SK-N-SH (cell line): ENCODE data around the gene MGA. TPM values are rescaled to one million over a fixed set of nuclear protein-coding genes. Genes with fewer than 3 reads are reported as not detected.

ENCODE experiments used
- CTCF ChIA-PET: fragments of 300-600, 350-600 bp; formaldehyde crosslinking; extraction: SDS; loops from one replicate; lab custom pipeline; 2021; lab: Yijun Ruan, JAX
- POLR2A ChIA-PET: fragments of 350-600 bp; sonication (Branson Sonifier 250); formaldehyde crosslinking; extraction: SDS; loops from one replicate; lab custom pipeline; 2020; ENCODE audit warnings: antibody characterized with exemption, inconsistent platforms; lab: Yijun Ruan, JAX
- DNase-seq: peaks from one replicate; pipeline ENCODE4 v3.0.0; 2012
- H2AFZ ChIP-seq: fragments of 200-600 bp; sonication (generic); 2 replicates; pipeline ENCODE4 v1.8.1; 2016; ENCODE audit warnings: antibody characterized with exemption, mild to moderate bottlenecking, low read depth
- H3F3A ChIP-seq: fragments of 200-600 bp; sonication (generic); replicated peaks from 2 replicates; pipeline ENCODE3; 2016; ENCODE audit warnings: antibody characterized with exemption, mild to moderate bottlenecking; ENCODE audit not compliant: insufficient read depth
- H3K27ac ChIP-seq, 2 experiments: fragments of 200-500 bp in 1 of 2; fragments of 200-600 bp in 1 of 2; sonication (Bioruptor generic) in 1 of 2; sonication (generic), shearing (Covaris generic) in 1 of 2; 2 replicates each; pipeline versions ENCODE4 v1.5.1 to v1.6.1; 2014 to 2016; ENCODE audit warnings: low read depth in 2 of 2, inconsistent platforms in 1 of 2, low read length in 1 of 2, mild to moderate bottlenecking in 1 of 2, mixed read lengths in 1 of 2
- H3K27me3 ChIP-seq: fragments of 200-600 bp; sonication (generic), shearing (Covaris generic); 2 replicates; pipeline ENCODE4 v1.6.1; 2016; ENCODE audit warnings: mixed run types; ENCODE audit not compliant: insufficient read depth
- H3K36me3 ChIP-seq, 2 experiments: fragments of 200-500 bp in 1 of 2; fragments of 200-600 bp in 1 of 2; sonication (Bioruptor generic) in 1 of 2; sonication (generic) in 1 of 2; replicated peaks in 1 of 2; 2 replicates each; pipeline versions ENCODE3 to v1.5.1; 2014 to 2016; ENCODE audit warnings: low read length in 1 of 2, mild to moderate bottlenecking in 1 of 2; ENCODE audit not compliant: insufficient read depth in 2 of 2, control insufficient read depth in 1 of 2
- H3K4me1 ChIP-seq, 2 experiments: fragments of 200-500 bp in 1 of 2; fragments of 200-600 bp in 1 of 2; sonication (Bioruptor generic) in 1 of 2; sonication (generic), shearing (Covaris generic) in 1 of 2; 2 replicates each; pipeline versions ENCODE4 v1.5.1 to v1.6.1; 2014 to 2016; ENCODE audit warnings: low read depth in 1 of 2, low read length in 1 of 2, mixed run types in 1 of 2; ENCODE audit not compliant: insufficient read depth in 2 of 2, control insufficient read depth in 1 of 2
- H3K4me2 ChIP-seq: fragments of 200-600 bp; sonication (generic), shearing (Covaris generic); 2 replicates; pipeline ENCODE4 v1.6.1; 2017; ENCODE audit warnings: mixed run types
- H3K4me3 ChIP-seq, 2 experiments: fragments of 200-500 bp in 1 of 2; fragments of 200-600 bp in 1 of 2; sonication (Bioruptor generic) in 1 of 2; sonication (generic), shearing (Covaris generic) in 1 of 2; 2 replicates each; pipeline versions ENCODE4 v1.5.1 to v1.8.1; 2014 to 2016; ENCODE audit warnings: low read depth in 2 of 2, inconsistent platforms in 1 of 2, low read length in 1 of 2, mild to moderate bottlenecking in 1 of 2, mixed read lengths in 1 of 2, moderate library complexity in 1 of 2
- H3K79me2 ChIP-seq: fragments of 200-600 bp; sonication (generic); 2 replicates; pipeline ENCODE4 v1.8.1; 2017; ENCODE audit warnings: mild to moderate bottlenecking; ENCODE audit not compliant: insufficient read depth
- H3K9ac ChIP-seq: fragments of 200-600 bp; sonication (generic); 2 replicates; pipeline ENCODE4 v1.6.1; 2017; ENCODE audit warnings: mixed run types
- H3K9me2 ChIP-seq: fragments of 200-600 bp; sonication (generic); 2 replicates; pipeline ENCODE4 v1.6.1; 2017; ENCODE audit warnings: mixed run types
- H3K9me3 ChIP-seq: fragments of 200-600 bp; sonication (generic); 2 replicates; pipeline ENCODE4 v1.6.1; 2017; ENCODE audit warnings: mixed run types, mild to moderate bottlenecking, moderate library complexity
- H4K20me1 ChIP-seq: fragments of 200-600 bp; sonication (generic); 2 replicates; pipeline ENCODE4 v1.6.1; 2017; ENCODE audit warnings: mild to moderate bottlenecking, mixed run types; ENCODE audit not compliant: insufficient read depth
- CHD2 ChIP-seq: fragments of 150-350 bp; IDR thresholded peaks from 2 replicates; pipeline ENCODE4 v1.6.1; 2018; ENCODE audit warnings: low read length; ENCODE audit not compliant: partially characterized antibody
- EZH2phosphoT487 ChIP-seq: fragments of 200-600 bp; sonication (generic); IDR thresholded peaks from 2 replicates; pipeline ENCODE4 v1.6.1; 2017; ENCODE audit warnings: low read depth, mixed run types, mild to moderate bottlenecking, antibody characterized with exemption, moderate library complexity, borderline replicate concordance
- FOXJ3 ChIP-seq: sonication (generic); formaldehyde crosslinking; IDR thresholded peaks from 2 replicates; pipeline ENCODE4 v1.5.1; 2020; ENCODE audit warnings: mild to moderate bottlenecking, missing genetic modification reagents
- MEF2A ChIP-seq: IDR thresholded peaks from 2 replicates; pipeline ENCODE4 v1.4.0; 2012; ENCODE audit warnings: low read depth, borderline replicate concordance
- MXI1 ChIP-seq: IDR thresholded peaks from 2 replicates; pipeline ENCODE4 v1.6.1; 2012; ENCODE audit warnings: mild to moderate bottlenecking, low read depth, low read length, improper control_type of control experiment
- NFIC ChIP-seq: IDR thresholded peaks from 2 replicates; pipeline ENCODE4 v1.4.0; 2012; ENCODE audit warnings: borderline replicate concordance
- NRF1 ChIP-seq: IDR thresholded peaks from 2 replicates; pipeline ENCODE4 v1.6.1; 2012; ENCODE audit warnings: low read depth, mild to moderate bottlenecking, low read length
- POLR2AphosphoS5 ChIP-seq: IDR thresholded peaks from 2 replicates; pipeline ENCODE4 v1.6.1; 2012; ENCODE audit warnings: low read depth, low read length
- RAD21 ChIP-seq: IDR thresholded peaks from 2 replicates; pipeline ENCODE4 v1.6.1; 2012; ENCODE audit warnings: mild to moderate bottlenecking, low read length
- RFX5 ChIP-seq: IDR thresholded peaks from 2 replicates; pipeline ENCODE4 v1.6.1; 2012; ENCODE audit warnings: mild to moderate bottlenecking, improper control_type of control experiment, low read length
- RXRA ChIP-seq: IDR thresholded peaks from 2 replicates; pipeline ENCODE4 v1.4.0; 2012; ENCODE audit warnings: low read depth, mild to moderate bottlenecking, borderline replicate concordance
- SIN3A ChIP-seq: IDR thresholded peaks from 2 replicates; pipeline ENCODE4 v1.6.1; 2012; ENCODE audit warnings: low read depth, mild to moderate bottlenecking, low read length, moderate library complexity, borderline replicate concordance
- SMC3 ChIP-seq: IDR thresholded peaks from 2 replicates; pipeline ENCODE4 v1.6.1; 2012; ENCODE audit warnings: low read depth, low read length, improper control_type of control experiment
- TAF1 ChIP-seq: IDR thresholded peaks from 2 replicates; pipeline ENCODE4 v1.6.1; 2012; ENCODE audit warnings: low read depth, mild to moderate bottlenecking, low read length, moderate library complexity, borderline replicate concordance
- TCF12 ChIP-seq: IDR thresholded peaks from 2 replicates; pipeline ENCODE4 v1.4.0; 2012
- TEAD4 ChIP-seq: IDR thresholded peaks from 2 replicates; pipeline ENCODE4 v1.4.0; 2012; ENCODE audit warnings: mild to moderate bottlenecking, borderline replicate concordance; ENCODE audit not compliant: insufficient read depth
- YY1 ChIP-seq: IDR thresholded peaks from 2 replicates; pipeline ENCODE4 v1.4.0; 2012; ENCODE audit warnings: low read depth, mild to moderate bottlenecking
- WGBS: methylation state at CpG from one replicate; pipeline ENCODE4 v1.1.6; 2017; ENCODE audit warnings: low lambda C conversion rate; 5-methylcytosine and 5-hydroxymethylcytosine counted together
- polyA plus RNA-seq, 3 experiments: library from polyadenylated mRNA; depleted of rRNA; stranded (reverse); fragments of >200 nt; gene quantifications; 2 replicates each; pipeline ENCODE4 v1.2.3, GENCODE V29; 2012
- TF ChIP-seq, protein P1 (sequence below): IDR thresholded peaks from 2 replicates; pipeline ENCODE4 v1.4.0; 2012; ENCODE audit warnings: low read depth
- TF ChIP-seq, protein P2 (sequence below): fragments of 200-600 bp; sonication (generic); IDR thresholded peaks from 2 replicates; pipeline ENCODE4 v1.6.1; 2017; ENCODE audit warnings: antibody characterized with exemption, mild to moderate bottlenecking, moderate library complexity
- TF ChIP-seq, protein P3 (sequence below): fragments of 150-350 bp; IDR thresholded peaks from 2 replicates; pipeline ENCODE4 v1.6.1; 2016; ENCODE audit warnings: mild to moderate bottlenecking, low read depth, low read length
- TF ChIP-seq, protein P4 (sequence below): fragments of 150-350 bp; IDR thresholded peaks from 2 replicates; pipeline ENCODE4 v1.6.1; 2017; ENCODE audit warnings: antibody characterized with exemption, low read length, low read depth, borderline replicate concordance

The MGA gene
- polyA plus RNA-seq, 1 of the 3 experiments (the other 2 are of a cell fraction) = 2.3 TPM

DNA sequence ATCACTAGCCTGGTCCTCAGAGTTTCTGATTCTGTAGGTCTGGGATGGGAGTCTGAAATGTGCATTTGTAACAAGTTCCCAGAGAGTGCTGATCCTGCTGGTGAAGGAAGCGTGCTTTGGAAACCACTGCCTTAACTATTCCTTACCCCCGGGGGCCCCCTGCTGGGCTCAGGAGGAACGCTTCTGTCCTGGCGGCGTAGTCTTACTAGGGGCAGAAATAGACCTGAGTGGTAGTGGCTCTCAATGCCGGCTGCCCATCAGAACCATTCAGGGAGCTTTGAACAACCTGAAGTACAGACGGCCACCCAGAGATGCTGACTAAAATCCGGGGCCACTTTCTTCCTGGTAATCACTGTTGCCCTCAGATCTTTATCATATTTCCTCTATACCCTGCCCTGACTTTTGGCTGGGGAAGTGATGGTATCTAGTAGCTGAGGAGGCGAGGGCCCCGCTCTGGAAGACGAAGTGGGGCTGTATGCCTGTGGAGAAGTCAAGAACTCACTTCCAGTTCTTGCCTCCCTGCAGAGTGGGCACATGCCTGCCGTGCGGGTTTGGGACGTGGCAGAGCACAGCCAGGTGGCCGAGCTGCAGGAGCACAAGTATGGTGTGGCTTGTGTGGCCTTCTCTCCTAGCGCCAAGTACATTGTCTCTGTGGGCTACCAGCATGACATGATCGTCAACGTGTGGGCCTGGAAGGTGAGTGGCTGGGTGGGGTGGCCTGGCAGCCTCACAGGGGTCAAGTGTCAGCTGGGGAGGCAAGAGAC is 151.4 kb downstream of the MGA start:
- Histone ChIP-seq H3K36me3 (peaks cover 0 to 29% of the 10 kb centered on the region in 2 experiments), H3K27ac (no peak overlapping the region), H3K9ac (no peak overlapping the region), H2AFZ (no peak overlapping the region), H3K4me3 (no peak overlapping the region; a peak in 1 of 4 replicates), H4K20me1 (no peaks in the 10 kb centered on the region), H3K79me2 (no peaks in the 10 kb centered on the region), H3K4me2 (no peak overlapping the region), H3K4me1 (peaks cover 0 to 2% of the 10 kb centered on the region in 2 experiments; a peak in 1 of 4 replicates), H3K27me3 (no peaks in the 10 kb centered on the region), H3K9me3 (no peaks in the 10 kb centered on the region), H3F3A (no peaks in the 10 kb centered on the region), H3K9me2 (no peaks in the 10 kb centered on the region)
- POLR2A ChIA-PET = interaction anchor here (4.2 kb wide), 1 partner anchor 38 kb away, joined by 13 read pairs; the partner anchor contains the start of gene MAPKBP1
- WGBS = 76% methylated on average over 11 of the region's 18 CpGs
- no peak for TF ChIP-seq TCF12
- TF ChIP-seq, protein P1, sequence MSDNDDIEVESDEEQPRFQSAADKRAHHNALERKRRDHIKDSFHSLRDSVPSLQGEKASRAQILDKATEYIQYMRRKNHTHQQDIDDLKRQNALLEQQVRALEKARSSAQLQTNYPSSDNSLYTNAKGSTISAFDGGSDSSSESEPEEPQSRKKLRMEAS = 0 out of 2 replicates have a peak, but pooled peaks have one; percentile 51
- no peak for TF ChIP-seq RXRA
- peak; percentile 17 for TF ChIP-seq CHD2
- TF ChIP-seq FOXJ3 = no peak
- peak; percentile 98 for TF ChIP-seq SMC3
- TF ChIP-seq, protein P2, sequence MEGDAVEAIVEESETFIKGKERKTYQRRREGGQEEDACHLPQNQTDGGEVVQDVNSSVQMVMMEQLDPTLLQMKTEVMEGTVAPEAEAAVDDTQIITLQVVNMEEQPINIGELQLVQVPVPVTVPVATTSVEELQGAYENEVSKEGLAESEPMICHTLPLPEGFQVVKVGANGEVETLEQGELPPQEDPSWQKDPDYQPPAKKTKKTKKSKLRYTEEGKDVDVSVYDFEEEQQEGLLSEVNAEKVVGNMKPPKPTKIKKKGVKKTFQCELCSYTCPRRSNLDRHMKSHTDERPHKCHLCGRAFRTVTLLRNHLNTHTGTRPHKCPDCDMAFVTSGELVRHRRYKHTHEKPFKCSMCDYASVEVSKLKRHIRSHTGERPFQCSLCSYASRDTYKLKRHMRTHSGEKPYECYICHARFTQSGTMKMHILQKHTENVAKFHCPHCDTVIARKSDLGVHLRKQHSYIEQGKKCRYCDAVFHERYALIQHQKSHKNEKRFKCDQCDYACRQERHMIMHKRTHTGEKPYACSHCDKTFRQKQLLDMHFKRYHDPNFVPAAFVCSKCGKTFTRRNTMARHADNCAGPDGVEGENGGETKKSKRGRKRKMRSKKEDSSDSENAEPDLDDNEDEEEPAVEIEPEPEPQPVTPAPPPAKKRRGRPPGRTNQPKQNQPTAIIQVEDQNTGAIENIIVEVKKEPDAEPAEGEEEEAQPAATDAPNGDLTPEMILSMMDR = peak; percentile 92
- peak; percentile 58; the same call in 1 of the 2 replicates for TF ChIP-seq MXI1
- TF ChIP-seq RAD21 = peak; percentile 98
- peak; percentile 35; the same call in 1 of the 2 replicates for TF ChIP-seq NRF1
- TF ChIP-seq RFX5 = no peak
- no peak for TF ChIP-seq MEF2A
- TF ChIP-seq TEAD4 = no peak
- TF ChIP-seq POLR2AphosphoS5 = no peak
- CTCF ChIA-PET = interaction anchor here (0.6 to 5.3 kb wide), 55 partner anchors 8 to 347 kb away, joined by 3 to 114 read pairs (median 4); partner anchors contain the start of gene MAPKBP1
- DNase-seq = peak; percentile 89

DNA sequence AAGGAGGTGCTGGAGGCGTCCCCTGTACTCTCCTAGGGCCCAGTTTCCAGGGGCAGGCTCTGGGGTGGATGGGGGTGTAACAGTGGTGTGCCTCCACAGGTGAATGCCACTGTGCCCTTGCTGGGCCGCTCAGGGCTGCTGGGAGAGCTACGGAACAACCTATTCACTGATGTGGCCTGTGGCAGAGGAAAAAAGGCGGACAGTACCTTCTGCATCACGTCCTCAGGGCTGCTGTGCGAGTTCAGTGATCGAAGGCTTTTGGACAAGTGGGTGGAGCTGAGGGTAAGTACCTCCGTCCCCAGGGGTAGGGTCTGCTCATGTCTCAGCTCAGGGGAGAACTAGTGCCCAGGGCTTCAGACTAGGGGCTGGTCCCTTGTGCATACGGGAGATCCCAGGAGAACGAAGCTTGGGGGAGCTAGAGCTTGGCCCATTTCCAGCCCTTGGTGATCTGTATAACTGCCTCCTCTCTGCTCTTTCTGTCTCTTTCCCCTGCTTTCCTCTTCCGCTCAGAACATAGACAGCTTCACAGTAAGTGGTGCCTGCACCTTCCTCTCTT is 152.7 kb downstream of the MGA start:
- H3K4me3 ChIP-seq = no peak overlapping the region
- H3K4me1 ChIP-seq = no peaks in the 10 kb centered on the region
- H3K9me3 ChIP-seq = no peaks in the 10 kb centered on the region
- peaks cover 0 to 40% of the 10 kb centered on the region in 2 experiments for H3K36me3 ChIP-seq
- H3K27me3 ChIP-seq = no peaks in the 10 kb centered on the region
- 97% methylated on average over 6 of the region's 11 CpGs for WGBS
- H3K9ac ChIP-seq = no peak overlapping the region
- CTCF ChIA-PET = interaction anchor here (0.6 to 5.3 kb wide), 22 partner anchors 11 to 347 kb away, joined by 3 to 114 read pairs (median 14); partner anchors contain the start of gene MAPKBP1
- DNase-seq = no peak
- POLR2A ChIA-PET = interaction anchor here (4.2 kb wide), 1 partner anchor 39 kb away, joined by 13 read pairs; the partner anchor contains the start of gene MAPKBP1
- H2AFZ ChIP-seq = no peak overlapping the region
- no peaks in the 10 kb centered on the region for H3K79me2 ChIP-seq
- H3F3A ChIP-seq = no peaks in the 10 kb centered on the region
- H4K20me1 ChIP-seq = no peaks in the 10 kb centered on the region
- H3K9me2 ChIP-seq = no peaks in the 10 kb centered on the region
- no peak overlapping the region for H3K27ac ChIP-seq
- no peak overlapping the region for H3K4me2 ChIP-seq
- no peak for TF ChIP-seq EZH2phosphoT487
- TF ChIP-seq, protein P1 = no peak
- no peak for TF ChIP-seq TEAD4
- no peak for TF ChIP-seq SIN3A
- TF ChIP-seq RAD21 = no peak
- TF ChIP-seq, protein P3, sequence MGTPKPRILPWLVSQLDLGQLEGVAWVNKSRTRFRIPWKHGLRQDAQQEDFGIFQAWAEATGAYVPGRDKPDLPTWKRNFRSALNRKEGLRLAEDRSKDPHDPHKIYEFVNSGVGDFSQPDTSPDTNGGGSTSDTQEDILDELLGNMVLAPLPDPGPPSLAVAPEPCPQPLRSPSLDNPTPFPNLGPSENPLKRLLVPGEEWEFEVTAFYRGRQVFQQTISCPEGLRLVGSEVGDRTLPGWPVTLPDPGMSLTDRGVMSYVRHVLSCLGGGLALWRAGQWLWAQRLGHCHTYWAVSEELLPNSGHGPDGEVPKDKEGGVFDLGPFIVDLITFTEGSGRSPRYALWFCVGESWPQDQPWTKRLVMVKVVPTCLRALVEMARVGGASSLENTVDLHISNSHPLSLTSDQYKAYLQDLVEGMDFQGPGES = no peak
- TF ChIP-seq, protein P4, sequence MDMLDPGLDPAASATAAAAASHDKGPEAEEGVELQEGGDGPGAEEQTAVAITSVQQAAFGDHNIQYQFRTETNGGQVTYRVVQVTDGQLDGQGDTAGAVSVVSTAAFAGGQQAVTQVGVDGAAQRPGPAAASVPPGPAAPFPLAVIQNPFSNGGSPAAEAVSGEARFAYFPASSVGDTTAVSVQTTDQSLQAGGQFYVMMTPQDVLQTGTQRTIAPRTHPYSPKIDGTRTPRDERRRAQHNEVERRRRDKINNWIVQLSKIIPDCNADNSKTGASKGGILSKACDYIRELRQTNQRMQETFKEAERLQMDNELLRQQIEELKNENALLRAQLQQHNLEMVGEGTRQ = no peak
- no peak for TF ChIP-seq POLR2AphosphoS5
- TF ChIP-seq RXRA = no peak
- TF ChIP-seq YY1 = no peak
- TF ChIP-seq NFIC = no peak
- TF ChIP-seq TAF1 = no peak
- no peak for TF ChIP-seq FOXJ3
- TF ChIP-seq TCF12 = no peak
